Activated CD4-positive, alpha-beta memory T cell treated with anti-CD3 and anti-CD28 coated beads, Interleukin-2, amount 10 ng/mL, durations not matched to agents 7 days and 5 days (primary cell): ENCODE measurements around the gene MICAL2. TPM values are rescaled to one million over a fixed set of nuclear protein-coding genes. Genes with fewer than 3 reads are reported as not detected.

Experiments
- CTCF ChIA-PET: fragments of 350-600 bp; sonication (Branson Sonifier 250); formaldehyde crosslinking; loops from one replicate; lab custom pipeline; 2021; ENCODE audit warnings: antibody characterized with exemption, inconsistent platforms; lab: Charles Lee
- POLR2A ChIA-PET: fragments of 350-600 bp; sonication (Branson Sonifier 250); formaldehyde crosslinking; loops from one replicate; lab custom pipeline; 2021; ENCODE audit warnings: antibody characterized with exemption; lab: Charles Lee
- DNase-seq: peaks from one replicate; pipeline ENCODE4 v3.0.0-alpha.2; 2020
- H3K27ac Mint-ChIP-seq: one replicate; pipeline ENCODE4 v1.8.0; 2021; ENCODE audit warnings: mild to moderate bottlenecking, mixed read lengths
- H3K27me3 Mint-ChIP-seq: one replicate; pipeline ENCODE4 v1.8.0; 2021; ENCODE audit warnings: mixed read lengths
- H3K36me3 Mint-ChIP-seq: one replicate; pipeline ENCODE4 v1.8.0; 2021; ENCODE audit warnings: low read depth, mixed read lengths
- H3K4me1 Mint-ChIP-seq: one replicate; pipeline ENCODE4 v1.8.0; 2021; ENCODE audit warnings: mixed read lengths
- H3K4me3 Mint-ChIP-seq: one replicate; pipeline ENCODE4 v1.8.0; 2021; ENCODE audit warnings: mild to moderate bottlenecking, mixed read lengths
- H3K9me3 Mint-ChIP-seq: one replicate; pipeline ENCODE4 v1.8.0; 2021; ENCODE audit warnings: mixed read lengths
- total RNA-seq, 2 experiments: library from RNA; stranded (reverse); gene quantifications; one replicate each; pipeline ENCODE4 v1.2.3, GENCODE V29; 2021

The MICAL2 gene
- total RNA-seq, 2 experiments from 2014 or later: 135 to 143 TPM

DNA sequence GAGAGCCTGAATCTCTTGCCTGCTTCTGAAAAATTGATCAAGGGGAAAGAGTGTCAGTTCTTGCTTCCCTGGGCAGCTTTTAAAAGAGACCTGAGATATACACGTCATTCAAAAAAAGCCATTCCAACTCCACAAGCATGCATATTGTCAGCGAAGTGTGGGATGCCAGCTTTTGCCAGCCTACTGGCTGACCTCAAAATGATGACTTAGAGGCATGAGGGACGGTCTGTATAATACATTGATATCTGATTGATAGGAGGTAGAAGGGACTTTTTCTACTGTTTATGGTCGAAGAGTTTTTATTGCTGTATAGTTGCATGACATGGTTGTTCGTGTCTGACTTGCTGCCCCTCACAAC lies 126.3 kb downstream of the MICAL2 start:
- no peak overlapping the region for H3K4me3 Mint-ChIP-seq

DNA sequence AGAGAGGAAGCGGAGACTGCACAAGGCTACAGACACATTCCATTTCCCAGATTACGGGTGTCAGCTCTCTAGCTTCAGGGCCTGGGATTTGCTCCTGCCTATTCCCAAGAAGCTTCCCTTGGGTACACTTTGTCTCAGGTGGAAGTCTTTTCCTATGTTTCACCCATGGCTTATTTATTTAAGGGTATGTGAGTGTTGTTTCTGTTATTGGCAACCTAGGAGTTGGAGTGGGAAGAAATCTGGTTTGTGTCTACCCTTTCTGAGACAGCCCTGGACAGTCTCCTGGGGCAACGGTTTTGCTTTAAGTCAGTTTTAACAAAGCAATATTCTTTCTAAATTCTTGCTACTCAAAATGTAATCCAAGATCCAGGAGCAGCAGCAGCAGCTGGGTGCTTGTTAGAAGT lies 127.0 kb downstream of the MICAL2 start:
- CTCF ChIA-PET: interaction anchor here (0.8 to 8.7 kb wide), 19 partner anchors 13 to 191 kb away, joined by 3 to 97 read pairs (median 11); no protein-coding TSS in a partner anchor
- H3K4me3 Mint-ChIP-seq: no peak overlapping the region
- POLR2A ChIA-PET: interaction anchor here (0.6 to 5.2 kb wide), 11 partner anchors 12 to 190 kb away, joined by 3 to 61 read pairs (median 6); partner anchors contain the start of gene MICAL2
- peaks cover 76% of the 10 kb centered on the region for H3K36me3 Mint-ChIP-seq
- H3K4me1 Mint-ChIP-seq: peaks cover 47% of the 10 kb centered on the region
- no peak overlapping the region for H3K27ac Mint-ChIP-seq
- H3K27me3 Mint-ChIP-seq: no peaks in the 10 kb centered on the region
- DNase-seq: no peak
- no peaks in the 10 kb centered on the region for H3K9me3 Mint-ChIP-seq

More for the DNA sequence above, 126.3 kb downstream of the MICAL2 start:
- ChIA-PET CTCF (interaction anchor here (0.6 to 8.7 kb wide), 23 partner anchors 12 to 394 kb away, joined by 3 to 97 read pairs (median 6); no protein-coding TSS in a partner anchor), POLR2A (interaction anchor here (0.9 to 5.2 kb wide), 15 partner anchors 9 to 189 kb away, joined by 3 to 61 read pairs (median 5); partner anchors contain the start of gene MICAL2)
- Mint-ChIP-seq H3K27ac (peak overlapping the region; percentile 95), H3K4me1 (peaks cover 41% of the 10 kb centered on the region), H3K36me3 (peaks cover 75% of the 10 kb centered on the region), H3K27me3 (no peaks in the 10 kb centered on the region), H3K9me3 (no peaks in the 10 kb centered on the region)
- DNase-seq: no peak

DNA sequence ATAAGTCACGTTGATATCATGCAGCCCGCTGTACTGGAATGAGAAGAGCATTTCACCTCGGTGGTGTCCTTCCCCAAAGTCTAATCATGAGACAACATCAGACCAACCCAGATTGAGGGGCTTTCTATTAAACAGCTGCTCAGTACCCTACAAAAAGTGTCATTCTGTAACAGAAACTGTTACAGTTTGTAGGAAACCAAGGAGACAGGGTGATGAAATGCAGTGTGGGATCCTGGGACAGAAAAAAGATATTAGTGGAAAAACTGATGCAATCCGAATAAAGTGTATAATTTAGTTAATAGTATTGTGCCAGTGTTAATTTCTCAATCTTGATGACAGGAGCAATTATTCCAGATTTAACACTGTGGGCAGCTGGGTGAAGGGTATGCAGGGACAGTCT lies 128.0 kb downstream of the MICAL2 start:
- H3K4me1 Mint-ChIP-seq: peaks cover 50% of the 10 kb centered on the region
- no peak for DNase-seq
- H3K36me3 Mint-ChIP-seq: peaks cover 77% of the 10 kb centered on the region
- no peaks in the 10 kb centered on the region for H3K9me3 Mint-ChIP-seq
- H3K27ac Mint-ChIP-seq: no peak overlapping the region
- ChIA-PET POLR2A (interaction anchor here (0.6 to 1.0 kb wide), 2 partner anchors 40 to 128 kb away, joined by 3 read pairs; partner anchors contain the start of gene MICAL2), CTCF (interaction anchor here (0.8 to 8.7 kb wide), 6 partner anchors 13 to 192 kb away, joined by 3 to 97 read pairs (median 21); no protein-coding TSS in a partner anchor)
- no peak overlapping the region for H3K4me3 Mint-ChIP-seq
- no peaks in the 10 kb centered on the region for H3K27me3 Mint-ChIP-seq

GRCh38 chr11:12239396-12239795 lies 129.0 kb downstream of the MICAL2 start:
- Mint-ChIP-seq H3K9me3 (no peaks in the 10 kb centered on the region), H3K4me1 (peaks cover 48% of the 10 kb centered on the region), H3K36me3 (peaks cover 79% of the 10 kb centered on the region), H3K27me3 (no peaks in the 10 kb centered on the region), H3K4me3 (no peak overlapping the region), H3K27ac (no peak overlapping the region)
- CTCF ChIA-PET: interaction anchor here (1.8 to 8.7 kb wide), 4 partner anchors 42 to 193 kb away, joined by 4 to 97 read pairs (median 40); no protein-coding TSS in a partner anchor
- DNase-seq: no peak
- POLR2A ChIA-PET: interaction anchor here (0.6 to 1.6 kb wide), 2 partner anchors 129 to 169 kb away, joined by 3 read pairs; partner anchors contain the start of gene MICAL2

GRCh38 chr11:12239804-12240371 lies 129.5 kb downstream of the MICAL2 start:
- H3K27ac Mint-ChIP-seq: no peak overlapping the region
- CTCF ChIA-PET: interaction anchor here (1.1 to 8.7 kb wide), 5 partner anchors 42 to 194 kb away, joined by 3 to 97 read pairs (median 6); no protein-coding TSS in a partner anchor
- DNase-seq: no peak
- H3K9me3 Mint-ChIP-seq: no peaks in the 10 kb centered on the region
- peaks cover 77% of the 10 kb centered on the region for H3K36me3 Mint-ChIP-seq
- H3K27me3 Mint-ChIP-seq: no peaks in the 10 kb centered on the region
- POLR2A ChIA-PET: interaction anchor here (1.6 kb wide), 1 partner anchor 169 kb away, joined by 3 read pairs; no protein-coding TSS in a partner anchor
- H3K4me3 Mint-ChIP-seq: no peak overlapping the region
- H3K4me1 Mint-ChIP-seq: peaks cover 43% of the 10 kb centered on the region

DNA sequence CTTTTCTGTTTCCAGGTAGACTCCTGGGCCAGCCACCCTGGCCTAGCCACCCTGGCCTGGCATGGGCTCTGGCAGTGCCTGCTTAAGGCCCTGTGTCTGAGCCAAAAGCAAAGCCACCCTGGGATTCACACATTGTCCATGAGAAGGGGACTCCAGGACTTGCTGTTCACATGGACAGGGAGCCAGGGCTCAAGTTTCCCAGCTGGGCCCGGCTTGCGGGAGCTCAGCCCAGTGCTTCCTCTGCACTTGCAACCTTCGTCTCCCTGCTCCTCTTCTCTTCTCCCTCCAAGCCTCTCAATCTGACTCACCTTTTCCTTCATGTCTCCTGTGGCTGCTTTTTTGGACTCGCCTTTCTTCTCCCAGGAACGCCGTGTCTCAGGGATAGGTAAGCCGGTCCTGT lies 130.3 kb downstream of the MICAL2 start:
- no peak for DNase-seq
- ChIA-PET CTCF (interaction anchor here (1.1 to 8.7 kb wide), 3 partner anchors 78 to 195 kb away, joined by 3 to 97 read pairs (median 73); no protein-coding TSS in a partner anchor), POLR2A (no interaction called here)
- Mint-ChIP-seq H3K4me1 (peaks cover 35% of the 10 kb centered on the region), H3K4me3 (no peak overlapping the region), H3K27ac (no peak overlapping the region), H3K9me3 (no peaks in the 10 kb centered on the region), H3K27me3 (no peaks in the 10 kb centered on the region), H3K36me3 (peaks cover 71% of the 10 kb centered on the region)

GRCh38 chr11:12241401-12241800 lies 131.0 kb downstream of the MICAL2 start:
- DNase-seq: no peak
- Mint-ChIP-seq H3K27me3 (no peaks in the 10 kb centered on the region), H3K36me3 (peaks cover 70% of the 10 kb centered on the region), H3K4me3 (no peak overlapping the region), H3K4me1 (peaks cover 28% of the 10 kb centered on the region), H3K27ac (no peak overlapping the region), H3K9me3 (no peaks in the 10 kb centered on the region)
- ChIA-PET POLR2A (interaction anchor here (0.6 kb wide), 1 partner anchor 46 kb away, joined by 3 read pairs; no protein-coding TSS in a partner anchor), CTCF (no interaction called here)

DNA sequence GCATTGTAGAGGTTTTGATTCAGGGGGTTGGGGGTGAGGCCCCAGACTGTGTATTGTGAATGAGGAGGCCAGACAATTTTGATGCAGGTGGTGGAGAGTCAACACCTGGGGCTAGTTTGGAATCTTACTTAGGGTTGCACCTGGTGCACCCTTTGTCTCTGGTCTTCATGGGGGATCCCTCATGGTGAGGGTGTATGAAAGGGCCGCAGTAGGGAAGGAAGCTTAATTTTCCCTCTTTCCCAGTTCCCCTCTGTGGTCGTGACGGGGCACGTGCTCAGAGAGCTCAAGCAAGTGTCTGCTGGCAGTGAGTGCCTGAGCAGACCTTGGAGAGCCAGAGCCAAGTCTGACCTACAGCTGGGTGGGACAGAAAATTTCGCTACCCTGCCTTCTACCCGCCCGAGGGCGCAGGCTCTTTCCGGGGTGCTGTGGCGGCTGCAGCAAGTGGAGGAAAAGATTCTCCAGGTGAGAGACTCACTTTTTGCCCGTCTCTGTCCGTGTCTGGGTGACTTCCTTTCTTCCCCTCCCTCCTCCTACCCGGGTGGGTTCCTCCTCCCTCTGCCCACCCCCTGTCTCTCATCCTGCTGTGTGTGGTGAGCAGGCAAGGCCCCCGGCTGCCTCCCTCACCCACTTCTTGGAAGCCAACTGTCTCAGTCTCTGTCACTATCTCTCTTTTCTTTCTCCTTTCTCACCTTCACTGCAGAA lies 131.7 kb downstream of the MICAL2 start:
- ChIA-PET CTCF (interaction anchor here (1.0 kb wide), 1 partner anchor 39 kb away, joined by 3 read pairs; no protein-coding TSS in a partner anchor), POLR2A (interaction anchor here (0.6 to 1.3 kb wide), 3 partner anchors 18 to 91 kb away, joined by 3 read pairs; no protein-coding TSS in a partner anchor)
- peaks cover 65% of the 10 kb centered on the region for H3K36me3 Mint-ChIP-seq
- no peak for DNase-seq
- H3K27ac Mint-ChIP-seq: peak overlapping the region; percentile 47
- H3K9me3 Mint-ChIP-seq: no peaks in the 10 kb centered on the region
- H3K4me3 Mint-ChIP-seq: no peak overlapping the region
- no peaks in the 10 kb centered on the region for H3K27me3 Mint-ChIP-seq
- H3K4me1 Mint-ChIP-seq: peaks cover 22% of the 10 kb centered on the region

DNA sequence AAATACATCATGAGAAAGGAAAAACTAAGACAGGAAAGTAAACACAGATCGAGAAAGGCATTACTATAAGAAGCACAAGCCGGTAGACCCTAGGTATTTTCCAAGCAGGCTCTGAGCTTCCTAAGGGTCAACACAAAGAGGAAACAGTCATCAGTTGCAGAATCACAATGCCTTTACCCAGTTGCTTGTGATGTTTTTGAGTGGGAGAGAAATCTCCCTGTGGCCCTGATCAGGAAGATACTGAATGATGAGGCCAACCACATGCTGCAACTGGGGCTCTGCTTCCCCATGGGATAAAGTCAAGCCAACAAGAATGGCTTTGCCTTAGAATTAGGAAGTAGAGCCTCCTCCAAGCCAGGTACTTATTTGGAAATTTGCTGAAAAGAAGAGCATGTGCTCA lies 132.6 kb downstream of the MICAL2 start:
- no peak for DNase-seq
- peaks cover 22% of the 10 kb centered on the region for H3K4me1 Mint-ChIP-seq
- CTCF ChIA-PET: interaction anchor here (1.0 to 1.4 kb wide), 2 partner anchors 39 to 195 kb away, joined by 3 read pairs; no protein-coding TSS in a partner anchor

GRCh38 chr11:12243486-12243885 lies 133.1 kb downstream of the MICAL2 start:
- Mint-ChIP-seq H3K36me3 (peaks cover 63% of the 10 kb centered on the region), H3K27me3 (no peaks in the 10 kb centered on the region), H3K9me3 (no peaks in the 10 kb centered on the region), H3K27ac (peak overlapping the region; percentile 18), H3K4me3 (no peak overlapping the region), H3K4me1 (peaks cover 22% of the 10 kb centered on the region)
- ChIA-PET POLR2A (interaction anchor here (1.0 to 1.3 kb wide), 2 partner anchors 19 to 93 kb away, joined by 3 read pairs; no protein-coding TSS in a partner anchor), CTCF (interaction anchor here (1.4 kb wide), 1 partner anchor 196 kb away, joined by 3 read pairs; no protein-coding TSS in a partner anchor)
- no peak for DNase-seq

More for the DNA sequence above, 132.6 kb downstream of the MICAL2 start:
- H3K4me3 Mint-ChIP-seq: no peak overlapping the region
- H3K27me3 Mint-ChIP-seq: no peaks in the 10 kb centered on the region
- peaks cover 68% of the 10 kb centered on the region for H3K36me3 Mint-ChIP-seq
- H3K27ac Mint-ChIP-seq: peak overlapping the region; percentile 47
- H3K9me3 Mint-ChIP-seq: no peaks in the 10 kb centered on the region
- POLR2A ChIA-PET: interaction anchor here (1.0 to 1.3 kb wide), 2 partner anchors 19 to 92 kb away, joined by 3 read pairs; no protein-coding TSS in a partner anchor

GRCh38 chr11:12243911-12244550 lies 133.6 kb downstream of the MICAL2 start:
- peaks cover 22% of the 10 kb centered on the region for H3K4me1 Mint-ChIP-seq
- POLR2A ChIA-PET: no interaction called here
- no peak overlapping the region for H3K27ac Mint-ChIP-seq
- H3K36me3 Mint-ChIP-seq: peaks cover 60% of the 10 kb centered on the region
- CTCF ChIA-PET: interaction anchor here (1.4 kb wide), 1 partner anchor 196 kb away, joined by 3 read pairs; no protein-coding TSS in a partner anchor
- H3K27me3 Mint-ChIP-seq: no peaks in the 10 kb centered on the region
- H3K4me3 Mint-ChIP-seq: no peak overlapping the region
- H3K9me3 Mint-ChIP-seq: no peaks in the 10 kb centered on the region
- DNase-seq: no peak

DNA sequence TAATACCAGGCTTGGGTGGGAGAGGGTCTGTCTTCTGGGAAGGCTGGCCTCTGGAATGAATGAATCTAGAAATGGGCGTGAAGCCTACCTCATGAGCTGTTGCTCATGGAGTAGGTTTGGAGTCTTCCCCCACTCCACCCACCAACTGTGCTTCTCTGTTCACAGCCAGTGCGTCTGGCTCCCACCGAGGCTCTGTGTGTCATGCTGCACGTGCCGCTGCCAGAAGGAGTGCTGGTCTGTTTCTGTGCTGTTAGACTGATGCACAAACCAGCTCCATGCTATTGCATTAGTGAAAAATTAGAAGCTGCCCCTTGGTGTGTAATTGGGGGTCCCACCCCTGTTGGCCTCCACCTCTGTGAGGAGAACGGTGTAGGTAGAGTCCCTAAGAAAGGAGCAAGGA lies 134.7 kb downstream of the MICAL2 start:
- H3K36me3 Mint-ChIP-seq: peaks cover 59% of the 10 kb centered on the region

More for the DNA sequence above, 134.7 kb downstream of the MICAL2 start:
- Mint-ChIP-seq H3K4me3 (no peak overlapping the region), H3K9me3 (no peaks in the 10 kb centered on the region), H3K27ac (no peak overlapping the region), H3K27me3 (no peaks in the 10 kb centered on the region), H3K4me1 (peaks cover 22% of the 10 kb centered on the region)
- DNase-seq: no peak
- ChIA-PET CTCF (interaction anchor here (1.0 kb wide), 1 partner anchor 21 kb away, joined by 3 read pairs; no protein-coding TSS in a partner anchor), POLR2A (no interaction called here)
